ENCODE measurements around the gene RALGAPA1.
"Not testable (repeated sequence)": the region's sequence is repeated elsewhere in the genome, so short reads cannot be mapped to it uniquely, and the experiment has no call there.

The RALGAPA1 gene

DNA sequence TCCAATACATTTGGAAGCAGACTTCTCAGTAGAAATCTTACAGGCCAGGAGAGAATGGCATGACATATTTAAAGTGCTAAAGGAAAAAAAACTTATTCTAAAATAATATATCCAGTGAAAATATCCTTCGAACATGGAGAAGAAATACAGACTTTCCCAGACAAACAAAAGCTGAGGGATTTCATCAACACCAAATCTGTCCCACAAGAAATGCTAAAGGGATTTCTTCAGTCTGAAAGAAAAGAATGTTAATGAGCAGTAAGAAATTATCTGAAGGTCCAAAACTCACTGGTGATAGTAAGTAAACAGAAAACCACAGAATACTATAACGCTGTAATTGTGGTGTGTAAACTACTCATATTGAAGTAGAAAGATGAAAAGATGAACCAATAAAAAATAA is 171.2 kb downstream of the RALGAPA1 start:
- TF ChIP-seq, protein P1, sequence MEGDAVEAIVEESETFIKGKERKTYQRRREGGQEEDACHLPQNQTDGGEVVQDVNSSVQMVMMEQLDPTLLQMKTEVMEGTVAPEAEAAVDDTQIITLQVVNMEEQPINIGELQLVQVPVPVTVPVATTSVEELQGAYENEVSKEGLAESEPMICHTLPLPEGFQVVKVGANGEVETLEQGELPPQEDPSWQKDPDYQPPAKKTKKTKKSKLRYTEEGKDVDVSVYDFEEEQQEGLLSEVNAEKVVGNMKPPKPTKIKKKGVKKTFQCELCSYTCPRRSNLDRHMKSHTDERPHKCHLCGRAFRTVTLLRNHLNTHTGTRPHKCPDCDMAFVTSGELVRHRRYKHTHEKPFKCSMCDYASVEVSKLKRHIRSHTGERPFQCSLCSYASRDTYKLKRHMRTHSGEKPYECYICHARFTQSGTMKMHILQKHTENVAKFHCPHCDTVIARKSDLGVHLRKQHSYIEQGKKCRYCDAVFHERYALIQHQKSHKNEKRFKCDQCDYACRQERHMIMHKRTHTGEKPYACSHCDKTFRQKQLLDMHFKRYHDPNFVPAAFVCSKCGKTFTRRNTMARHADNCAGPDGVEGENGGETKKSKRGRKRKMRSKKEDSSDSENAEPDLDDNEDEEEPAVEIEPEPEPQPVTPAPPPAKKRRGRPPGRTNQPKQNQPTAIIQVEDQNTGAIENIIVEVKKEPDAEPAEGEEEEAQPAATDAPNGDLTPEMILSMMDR (IDR thresholded peaks at IDR 0.05; ENCODE audit: borderline replicate concordance, insufficient read depth, low read depth, low read length): no peak
- H3K4me3 ChIP-seq (ENCODE audit: low read depth, low read length): no peak overlapping the region

DNA sequence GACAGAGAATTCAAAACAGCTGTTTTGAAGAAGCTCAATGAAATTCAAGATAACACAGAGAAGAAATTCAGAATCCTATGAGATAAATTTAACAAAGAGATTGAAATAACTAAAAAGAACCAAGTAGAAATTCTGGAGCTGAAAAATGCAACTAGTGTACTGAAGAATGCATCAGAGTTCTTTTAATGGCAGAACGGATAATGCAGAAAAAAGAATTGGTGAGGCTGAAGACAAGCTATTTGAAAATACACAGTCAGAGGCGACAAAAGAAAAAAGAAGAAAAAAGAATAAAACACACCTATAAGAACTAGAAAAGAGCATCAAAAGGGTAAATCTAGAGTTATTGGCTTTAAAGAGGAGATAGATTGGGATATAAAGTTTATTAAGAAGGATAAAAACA is 171.8 kb downstream of the RALGAPA1 start:
- TF ChIP-seq, protein P1 (IDR thresholded peaks at IDR 0.05; ENCODE audit: borderline replicate concordance, insufficient read depth, low read depth, low read length): no peak

DNA sequence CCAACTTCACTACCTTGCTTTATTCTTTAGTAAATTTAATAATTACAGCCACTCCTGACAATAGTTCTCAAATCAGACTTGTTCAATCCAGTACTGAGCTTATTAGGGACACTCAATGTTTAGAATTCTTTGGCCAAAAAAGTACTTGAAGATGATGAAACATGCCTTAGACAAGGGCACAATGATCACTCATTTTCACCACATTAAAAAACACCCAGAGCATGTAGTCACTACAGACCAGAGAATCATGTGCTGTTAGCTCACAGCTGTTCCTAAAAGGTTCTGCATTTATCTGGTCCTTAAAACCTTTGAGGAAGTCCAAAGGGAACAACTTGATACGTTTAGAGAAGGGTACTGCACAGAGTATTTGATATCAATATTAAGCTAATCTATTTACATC is 176.4 kb downstream of the RALGAPA1 start:
- no peak overlapping the region for H3K4me3 ChIP-seq (ENCODE audit: low read depth, low read length)
- TF ChIP-seq, protein P1 (IDR thresholded peaks at IDR 0.05; ENCODE audit: borderline replicate concordance, insufficient read depth, low read depth, low read length): no peak

More for the DNA sequence above, 171.8 kb downstream of the RALGAPA1 start:
- H3K4me3 ChIP-seq (ENCODE audit: low read depth, low read length): no peak overlapping the region

DNA sequence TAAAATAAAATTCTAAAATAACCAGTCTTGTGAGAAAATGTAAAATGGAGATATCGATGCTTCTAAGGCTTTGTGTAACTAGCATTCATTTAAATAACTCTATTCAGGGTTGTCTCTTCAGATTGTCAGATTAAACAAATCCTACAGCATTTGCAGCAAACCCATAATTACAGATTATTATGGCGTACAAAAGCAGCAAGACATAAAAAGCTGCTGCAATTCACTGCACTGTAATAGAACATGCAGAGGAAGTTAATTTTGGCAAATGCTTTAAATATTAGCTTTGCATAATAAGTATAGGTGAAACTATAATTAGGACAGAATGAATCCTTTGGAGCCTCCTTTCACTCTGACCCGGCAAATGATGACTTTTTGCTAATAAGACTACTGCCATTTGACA is 176.8 kb downstream of the RALGAPA1 start:
- TF ChIP-seq, protein P1 (IDR thresholded peaks at IDR 0.05; ENCODE audit: borderline replicate concordance, insufficient read depth, low read depth, low read length): no peak
- H3K4me3 ChIP-seq (ENCODE audit: low read depth, low read length): no peak overlapping the region

DNA sequence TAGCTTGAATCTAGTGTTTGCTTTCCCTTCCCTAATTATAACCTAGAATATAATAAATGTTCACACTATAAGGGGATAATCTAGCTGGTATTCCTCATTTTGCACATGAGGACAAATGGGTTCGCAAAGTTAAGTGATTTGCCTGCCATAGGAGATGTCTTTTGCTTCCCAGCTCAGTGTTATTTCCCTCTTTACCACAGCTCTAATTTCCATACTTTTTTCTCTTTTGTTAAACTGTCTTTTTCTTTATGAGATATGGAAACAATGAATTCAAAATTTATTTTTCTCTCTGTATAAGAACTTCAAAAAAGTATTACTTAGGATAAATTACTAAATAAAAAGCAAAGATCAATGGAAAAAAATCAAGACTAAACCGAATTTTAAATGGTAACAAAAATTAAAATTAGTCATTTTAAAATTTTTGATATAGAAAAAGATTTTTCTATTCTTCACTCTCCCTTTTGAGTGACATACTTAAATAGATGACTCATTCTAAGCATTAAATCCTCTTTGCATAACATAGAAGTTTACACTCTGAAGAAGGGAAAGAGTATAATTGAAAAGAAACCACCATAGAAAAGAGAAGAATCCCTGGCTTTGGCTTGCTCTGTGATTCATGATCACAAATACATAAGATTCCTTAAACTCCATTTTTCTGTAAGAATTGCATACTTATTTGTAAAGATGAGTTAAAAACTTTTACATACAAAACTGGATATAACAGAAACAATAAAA is 177.9 kb downstream of the RALGAPA1 start:
- H3K4me3 ChIP-seq (ENCODE audit: low read depth, low read length): no peak overlapping the region
- TF ChIP-seq, protein P1 (IDR thresholded peaks at IDR 0.05; ENCODE audit: borderline replicate concordance, insufficient read depth, low read depth, low read length): no peak

DNA sequence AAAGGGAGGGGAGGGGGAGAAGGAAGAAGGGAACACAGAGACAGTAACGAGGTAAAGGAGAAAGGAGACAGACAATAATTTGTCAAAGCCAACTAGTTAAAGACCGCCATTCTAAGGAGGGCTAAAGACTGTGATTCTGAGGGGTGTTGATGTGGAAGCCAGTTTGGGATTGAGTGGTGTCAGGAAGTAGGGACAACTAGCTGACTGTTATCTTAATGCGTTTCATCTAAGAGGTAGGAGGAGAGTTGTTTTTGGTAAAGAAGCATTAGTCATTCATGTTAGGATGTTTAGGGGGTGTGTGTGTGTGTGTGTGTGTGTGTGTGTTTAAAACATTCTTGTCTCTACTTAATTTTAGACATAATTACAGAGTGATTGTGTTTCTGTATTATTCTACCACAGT is 180.1 kb downstream of the RALGAPA1 start:
- TF ChIP-seq, protein P1 (IDR thresholded peaks at IDR 0.05; ENCODE audit: borderline replicate concordance, insufficient read depth, low read depth, low read length): no peak
- H3K4me3 ChIP-seq (ENCODE audit: low read depth, low read length): no peak overlapping the region

DNA sequence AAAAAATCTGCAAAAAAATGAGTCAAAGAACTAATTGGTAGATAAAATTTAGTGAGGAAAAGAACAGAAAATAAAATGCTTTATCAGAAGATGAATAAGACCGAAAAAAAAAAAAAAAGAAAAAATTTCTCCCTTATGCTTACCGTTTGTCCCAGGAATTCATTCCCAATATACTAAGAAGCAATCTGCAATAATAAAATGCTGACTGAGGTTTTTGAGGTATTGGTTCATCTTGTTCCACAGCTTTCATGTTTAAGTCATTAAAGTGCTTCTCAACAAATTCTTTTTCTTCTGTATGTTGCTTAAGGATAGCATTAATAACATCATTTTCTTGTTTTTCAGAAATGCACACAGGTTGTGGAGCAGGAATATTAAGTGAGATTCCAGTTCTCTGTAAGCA is 182.1 kb downstream of the RALGAPA1 start:
- not testable (repeated sequence) for H3K4me3 ChIP-seq (ENCODE audit: low read depth, low read length)

DNA sequence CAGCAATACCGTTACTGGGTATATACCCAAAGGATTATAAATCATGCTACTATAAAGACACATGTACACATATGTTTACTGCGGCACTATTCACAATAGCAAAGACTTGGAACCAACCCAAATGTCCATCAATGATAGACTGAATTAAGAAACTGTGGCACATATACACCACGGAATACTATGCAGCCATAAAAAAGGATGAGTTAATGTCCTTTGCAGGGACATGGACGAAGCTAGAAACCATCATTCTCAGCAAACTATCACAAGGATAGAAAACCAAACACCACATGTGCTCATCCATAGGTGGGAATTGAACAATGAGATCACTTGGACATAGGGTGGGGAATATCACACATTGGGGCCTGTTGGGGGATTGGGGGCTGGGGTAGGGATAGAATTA is 187.1 kb downstream of the RALGAPA1 start:
- H3K4me3 ChIP-seq (ENCODE audit: low read depth, low read length): not testable (repeated sequence)

DNA sequence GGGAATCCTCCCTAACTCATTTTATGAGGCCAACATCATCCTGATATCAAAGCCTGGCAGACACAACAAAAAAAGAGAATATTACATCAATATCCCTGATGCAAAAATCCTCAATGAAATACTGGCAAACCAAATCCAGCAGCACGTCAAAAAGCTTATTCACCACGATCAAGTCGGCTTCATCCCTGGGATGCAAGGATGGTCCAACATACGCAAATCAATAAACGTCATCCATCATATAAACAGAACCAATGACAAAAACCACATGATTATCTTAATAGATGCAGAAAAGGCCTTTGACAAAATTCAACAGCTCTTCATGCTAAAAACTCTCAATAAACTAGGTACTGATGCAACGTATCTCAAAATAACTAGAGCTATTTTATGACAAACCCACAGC is 189.1 kb downstream of the RALGAPA1 start:
- H3K4me3 ChIP-seq (ENCODE audit: low read depth, low read length): not testable (repeated sequence)

DNA sequence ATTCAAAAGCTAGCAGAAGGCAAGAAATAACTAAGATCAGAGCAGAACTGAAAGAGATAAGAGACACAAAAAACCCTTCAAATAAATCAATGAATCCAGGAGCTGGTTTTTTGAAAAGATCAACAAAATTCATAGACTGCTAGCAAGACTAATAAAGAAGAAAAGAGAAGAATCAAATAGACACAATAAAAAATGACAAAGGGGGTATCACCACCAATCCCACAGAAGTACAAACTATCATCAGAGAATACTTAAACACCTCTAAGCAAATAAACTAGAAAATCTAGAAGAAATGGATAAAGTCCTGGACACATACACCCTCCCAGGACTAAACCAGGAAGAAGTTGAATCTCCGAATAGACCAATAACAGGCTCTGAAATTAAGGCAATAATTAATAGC is 189.6 kb downstream of the RALGAPA1 start:
- not testable (repeated sequence) for H3K4me3 ChIP-seq (ENCODE audit: low read depth, low read length)

All from GM12875 (cell line).